Measurements from ENCODE around the gene ABCA4. TPM values are rescaled to one million over a fixed set of nuclear protein-coding genes. Genes with fewer than 3 reads are reported as not detected.

ABCA4 gene
- total RNA-seq, 1 donor from 2014 or later, result 1.4 TPM

DNA sequence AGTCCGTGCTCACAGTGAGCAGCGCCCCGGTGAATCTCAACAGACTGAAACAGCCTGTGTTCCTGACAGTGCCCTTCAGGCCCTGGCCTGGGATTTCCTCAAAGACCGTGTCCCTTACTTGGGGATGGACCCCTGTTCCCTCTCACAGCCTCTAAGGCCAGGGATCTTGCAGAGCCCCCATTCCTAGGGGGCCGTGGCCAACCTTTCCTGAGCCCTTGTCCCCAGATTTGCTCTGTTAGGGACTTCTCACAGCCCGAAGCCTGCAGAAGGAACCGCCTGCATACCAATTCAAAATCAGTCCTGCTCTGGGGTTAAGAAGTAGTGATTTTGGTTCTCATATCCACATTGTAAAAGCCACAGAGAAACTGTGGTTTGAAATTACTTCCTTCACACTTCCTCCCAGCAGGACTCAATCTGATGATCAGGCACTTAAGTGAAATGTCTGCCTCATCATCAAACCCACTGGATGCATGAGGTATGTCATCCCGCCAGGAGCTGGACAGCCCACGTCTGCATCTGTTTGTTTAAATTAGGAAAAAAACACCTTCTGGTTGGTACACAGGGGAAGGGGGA, 14.9 kb downstream of the ABCA4 start:
- Histone ChIP-seq H3K27me3 (peaks cover 5% of the 10 kb centered on the region), H3K9me3 (no peaks in the 10 kb centered on the region), H3K36me3 (no peaks in the 10 kb centered on the region), H3K27ac (no peak overlapping the region), H3K4me3 (no peak overlapping the region), H3K4me1 (no peaks in the 10 kb centered on the region)
- DNase-seq (no peak), ATAC-seq (no peak)
- intact Hi-C loops (cut with DNase I), result no loop called here
- TF ChIP-seq, protein P1, sequence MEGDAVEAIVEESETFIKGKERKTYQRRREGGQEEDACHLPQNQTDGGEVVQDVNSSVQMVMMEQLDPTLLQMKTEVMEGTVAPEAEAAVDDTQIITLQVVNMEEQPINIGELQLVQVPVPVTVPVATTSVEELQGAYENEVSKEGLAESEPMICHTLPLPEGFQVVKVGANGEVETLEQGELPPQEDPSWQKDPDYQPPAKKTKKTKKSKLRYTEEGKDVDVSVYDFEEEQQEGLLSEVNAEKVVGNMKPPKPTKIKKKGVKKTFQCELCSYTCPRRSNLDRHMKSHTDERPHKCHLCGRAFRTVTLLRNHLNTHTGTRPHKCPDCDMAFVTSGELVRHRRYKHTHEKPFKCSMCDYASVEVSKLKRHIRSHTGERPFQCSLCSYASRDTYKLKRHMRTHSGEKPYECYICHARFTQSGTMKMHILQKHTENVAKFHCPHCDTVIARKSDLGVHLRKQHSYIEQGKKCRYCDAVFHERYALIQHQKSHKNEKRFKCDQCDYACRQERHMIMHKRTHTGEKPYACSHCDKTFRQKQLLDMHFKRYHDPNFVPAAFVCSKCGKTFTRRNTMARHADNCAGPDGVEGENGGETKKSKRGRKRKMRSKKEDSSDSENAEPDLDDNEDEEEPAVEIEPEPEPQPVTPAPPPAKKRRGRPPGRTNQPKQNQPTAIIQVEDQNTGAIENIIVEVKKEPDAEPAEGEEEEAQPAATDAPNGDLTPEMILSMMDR (IDR thresholded peaks at IDR 0.05), result no peak

- Histone ChIP-seq H3K36me3 (no peaks in the 10 kb centered on the region), H3K4me3 (no peak overlapping the region), H3K9me3 (no peaks in the 10 kb centered on the region), H3K27ac (no peak overlapping the region), H3K27me3 (peaks cover 5% of the 10 kb centered on the region), H3K4me1 (no peaks in the 10 kb centered on the region)
- TF ChIP-seq, protein P1 (IDR thresholded peaks at IDR 0.05), result no peak
- DNase-seq (no peak), ATAC-seq (no peak)
- intact Hi-C loops (cut with DNase I), result no loop called here
Observed at GRCh38 chr1:94105581-94105952, 15.4 kb downstream of the ABCA4 start.

DNA sequence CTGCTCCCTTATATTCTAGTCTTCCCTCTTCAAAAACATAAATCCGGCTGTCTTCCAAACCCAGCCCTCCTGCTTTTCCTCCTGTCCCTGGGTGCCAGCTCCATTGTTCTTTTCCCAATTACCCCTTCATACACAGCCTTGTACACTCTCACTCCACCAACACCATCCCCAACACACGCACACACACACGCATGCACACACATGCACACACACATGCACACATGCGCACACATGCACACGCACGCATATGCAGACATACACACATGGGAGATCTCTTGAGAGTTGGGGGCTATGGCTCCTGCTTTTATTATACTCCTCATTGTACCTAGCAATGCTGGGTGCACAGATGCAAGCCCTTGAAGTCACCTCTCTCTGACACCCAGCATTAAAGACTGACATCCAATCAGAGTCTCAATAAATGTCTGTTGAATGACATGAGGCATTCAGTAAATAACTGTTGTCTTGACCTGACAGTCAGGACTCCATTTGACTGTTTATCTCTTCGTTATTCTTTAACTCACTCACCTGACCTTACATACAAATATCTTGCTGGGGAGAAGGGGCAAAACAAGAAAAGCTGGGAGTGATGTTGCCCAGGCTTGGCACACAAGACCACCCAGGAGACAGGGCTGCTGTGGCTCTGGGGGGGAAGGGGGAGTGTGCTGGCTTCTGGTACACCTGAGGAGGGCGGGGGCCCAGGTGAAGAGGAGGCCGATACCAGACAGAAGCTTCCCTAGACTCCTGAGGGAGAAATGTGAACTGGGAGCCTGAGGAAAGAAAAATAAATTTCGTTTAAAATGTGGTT, 16.0 kb downstream of the ABCA4 start:
- intact Hi-C loops (cut with DNase I), result no loop called here
- peaks cover 5% of the 10 kb centered on the region for H3K27me3 ChIP-seq
- ATAC-seq (no peak), DNase-seq (no peak)
- TF ChIP-seq, protein P1 (IDR thresholded peaks at IDR 0.05), result no peak
- H3K4me3 ChIP-seq, result no peak overlapping the region
- H3K36me3 ChIP-seq, result no peaks in the 10 kb centered on the region
- no peaks in the 10 kb centered on the region for H3K4me1 ChIP-seq
- no peak overlapping the region for H3K27ac ChIP-seq
- H3K9me3 ChIP-seq, result no peaks in the 10 kb centered on the region

DNA sequence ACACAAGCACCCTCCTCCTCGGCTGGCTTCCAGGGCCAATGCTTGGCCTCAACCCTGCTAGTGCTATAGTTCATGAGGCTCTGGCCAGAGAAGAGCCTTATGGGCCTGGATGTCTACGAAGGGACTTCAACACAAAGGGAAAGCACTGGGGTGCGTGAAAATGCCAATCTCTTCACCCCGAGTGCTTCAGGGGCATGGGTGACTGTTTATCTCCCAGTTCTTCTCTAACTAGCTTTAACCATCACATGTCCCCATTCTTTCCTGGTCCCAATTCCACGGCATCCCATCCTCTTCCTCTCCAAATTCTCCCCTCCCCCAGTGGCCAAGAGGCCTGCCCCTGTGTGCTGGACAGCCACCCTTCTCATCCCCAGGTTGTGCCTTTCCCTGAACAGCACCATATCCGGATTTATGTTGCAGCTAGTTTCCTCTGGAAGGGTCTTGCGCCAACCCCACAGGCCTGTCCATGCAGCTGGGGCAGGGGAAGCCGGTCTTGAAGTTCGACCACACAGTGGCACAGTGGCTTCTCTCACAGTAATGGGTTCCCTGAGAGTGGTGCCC, 16.7 kb downstream of the ABCA4 start:
- TF ChIP-seq, protein P1 (IDR thresholded peaks at IDR 0.05), result no peak
- Histone ChIP-seq H3K4me1 (no peaks in the 10 kb centered on the region), H3K36me3 (no peaks in the 10 kb centered on the region), H3K27me3 (peaks cover 5% of the 10 kb centered on the region), H3K9me3 (no peaks in the 10 kb centered on the region), H3K4me3 (no peak overlapping the region), H3K27ac (no peak overlapping the region)
- no peak for ATAC-seq
- DNase-seq, result no peak
- intact Hi-C loops (cut with DNase I), result no loop called here

DNA sequence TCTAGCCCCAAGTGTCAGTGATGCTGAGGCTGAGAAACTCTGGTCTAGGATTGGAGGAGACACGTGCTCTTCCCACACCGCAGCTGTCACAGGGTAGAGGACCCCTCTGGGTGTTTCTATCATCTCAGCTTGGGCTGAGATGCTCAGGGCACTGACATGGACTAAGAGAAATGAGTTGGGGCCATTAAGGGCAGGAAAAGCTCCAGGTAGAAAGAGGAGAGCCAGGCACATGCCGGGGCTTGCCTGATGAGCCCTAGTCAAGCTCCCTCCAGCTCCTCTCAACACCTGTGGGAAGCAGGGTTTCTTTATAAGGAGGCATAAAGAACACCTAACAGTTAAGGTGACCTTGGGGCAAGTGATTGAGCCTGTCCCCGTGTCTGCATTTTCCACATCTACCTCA, 17.3 kb downstream of the ABCA4 start:
- TF ChIP-seq, protein P1 (IDR thresholded peaks at IDR 0.05), result no peak
- Histone ChIP-seq H3K27me3 (peaks cover 5% of the 10 kb centered on the region), H3K4me1 (no peaks in the 10 kb centered on the region), H3K4me3 (no peak overlapping the region), H3K36me3 (no peaks in the 10 kb centered on the region), H3K27ac (no peak overlapping the region), H3K9me3 (no peaks in the 10 kb centered on the region)
- intact Hi-C loops (cut with DNase I), result no loop called here
- no peak for ATAC-seq
- DNase-seq, result no peak
